ENCODE measurements around the gene CETN1.

GRCh38 chr18:567122-567521, 13.1 kb upstream of the CETN1 start:
- TF ChIP-seq, protein P1, sequence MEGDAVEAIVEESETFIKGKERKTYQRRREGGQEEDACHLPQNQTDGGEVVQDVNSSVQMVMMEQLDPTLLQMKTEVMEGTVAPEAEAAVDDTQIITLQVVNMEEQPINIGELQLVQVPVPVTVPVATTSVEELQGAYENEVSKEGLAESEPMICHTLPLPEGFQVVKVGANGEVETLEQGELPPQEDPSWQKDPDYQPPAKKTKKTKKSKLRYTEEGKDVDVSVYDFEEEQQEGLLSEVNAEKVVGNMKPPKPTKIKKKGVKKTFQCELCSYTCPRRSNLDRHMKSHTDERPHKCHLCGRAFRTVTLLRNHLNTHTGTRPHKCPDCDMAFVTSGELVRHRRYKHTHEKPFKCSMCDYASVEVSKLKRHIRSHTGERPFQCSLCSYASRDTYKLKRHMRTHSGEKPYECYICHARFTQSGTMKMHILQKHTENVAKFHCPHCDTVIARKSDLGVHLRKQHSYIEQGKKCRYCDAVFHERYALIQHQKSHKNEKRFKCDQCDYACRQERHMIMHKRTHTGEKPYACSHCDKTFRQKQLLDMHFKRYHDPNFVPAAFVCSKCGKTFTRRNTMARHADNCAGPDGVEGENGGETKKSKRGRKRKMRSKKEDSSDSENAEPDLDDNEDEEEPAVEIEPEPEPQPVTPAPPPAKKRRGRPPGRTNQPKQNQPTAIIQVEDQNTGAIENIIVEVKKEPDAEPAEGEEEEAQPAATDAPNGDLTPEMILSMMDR (IDR thresholded peaks at IDR 0.05), result no peak
- TF ChIP-seq POLR2A (IDR thresholded peaks at IDR 0.05; ENCODE audit: low read depth) (no peak), POLR2AphosphoS5 (IDR thresholded peaks at IDR 0.05) (no peak), EP300 (IDR thresholded peaks at IDR 0.05) (no peak)

All from esophagus muscularis mucosa (tissue), 4 donors.